H1 (cell line): ENCODE measurements around the gene THOC6. TPM values are rescaled to one million over a fixed set of nuclear protein-coding genes. Genes with fewer than 3 reads are reported as not detected.
A peak's percentile ranks its signal among the peaks of the same experiment; 100 is the strongest.

Experiments
- CTCF ChIA-PET: fragments of 300-600 bp; sonication (Branson Sonifier 250); formaldehyde crosslinking; loops from one replicate; lab custom pipeline; 2021; ENCODE audit not compliant: partially characterized antibody; lab: Charles Lee
- POLR2A ChIA-PET: fragments of 300-600 bp; sonication (Branson Sonifier 250); formaldehyde crosslinking; loops from one replicate; lab custom pipeline; 2021; ENCODE audit warnings: inconsistent platforms; ENCODE audit not compliant: partially characterized antibody; lab: Charles Lee
- DNase-seq, 2 experiments: peaks; one replicate each; pipeline versions ENCODE4 v3.0.0 to v3.0.0-alpha.2; 2010 to 2022; ENCODE audit warnings: low spot score in 2 of 2, low read depth in 1 of 2, mixed read lengths in 1 of 2
- FAIRE-seq: peaks from 2 replicates; lab custom pipeline; 2011; peaks lifted over from hg19 to GRCh38; lab: Jason Lieb, UNC
- H2AFZ ChIP-seq: 2 replicates; pipeline ENCODE4 v1.8.1; 2012; ENCODE audit warnings: low read length, inconsistent platforms
- H2AK5ac ChIP-seq: 2 replicates; pipeline ENCODE4 v1.6.1; 2013; ENCODE audit warnings: low read depth, low read length
- H2BK120ac ChIP-seq: replicated peaks from 2 replicates; pipeline ENCODE3; 2013; ENCODE audit warnings: low read depth, low read length, inconsistent platforms
- H2BK12ac ChIP-seq: 2 replicates; pipeline ENCODE4 v1.6.1; 2013; ENCODE audit warnings: low read depth, low read length
- H2BK15ac ChIP-seq: 2 replicates; pipeline ENCODE4 v1.6.1; 2013; ENCODE audit warnings: low read length
- H2BK20ac ChIP-seq: 2 replicates; pipeline ENCODE4 v1.6.1; 2013; ENCODE audit warnings: low read length
- H2BK5ac ChIP-seq: 2 replicates; pipeline ENCODE4 v1.6.1; 2013; ENCODE audit warnings: low read depth, low read length
- H3K14ac ChIP-seq: 2 replicates; pipeline ENCODE4 v1.6.1; 2013; ENCODE audit warnings: inconsistent platforms; ENCODE audit not compliant: insufficient read length
- H3K18ac ChIP-seq: 2 replicates; pipeline ENCODE4 v1.6.1; 2013; ENCODE audit warnings: low read length; ENCODE audit errors: extremely low read depth
- H3K23ac ChIP-seq: 2 replicates; pipeline ENCODE4 v1.6.1; 2013; ENCODE audit warnings: inconsistent platforms; ENCODE audit not compliant: insufficient read length
- H3K23me2 ChIP-seq: 2 replicates; pipeline ENCODE4 v1.6.1; 2013; ENCODE audit warnings: low read depth, low read length
- H3K27ac ChIP-seq: 2 replicates; pipeline ENCODE4 v1.6.1; 2011; ENCODE audit warnings: low read depth, low read length, inconsistent platforms
- H3K27me3 ChIP-seq, 4 experiments: replicated peaks in 1 of 4; 1 replicate in 1 of 4; 2 replicates in 3 of 4; pipeline versions ENCODE4 v1.6.1 to v1.8.1; 2011 to 2013; ENCODE audit warnings: low read length in 3 of 4, mild to moderate bottlenecking in 3 of 4, inconsistent platforms in 2 of 4, mixed read lengths in 2 of 4, moderate library complexity in 1 of 4; ENCODE audit not compliant: control insufficient read depth in 3 of 4, insufficient read depth in 3 of 4; ENCODE audit errors: extremely low read depth in 1 of 4
- H3K36me3 ChIP-seq, 4 experiments: 2 replicates each; pipeline versions ENCODE4 v1.6.1 to v1.8.1; 2011 to 2013; ENCODE audit warnings: mild to moderate bottlenecking in 4 of 4, low read length in 3 of 4, moderate library complexity in 2 of 4, control low read depth in 1 of 4, inconsistent platforms in 1 of 4; ENCODE audit not compliant: insufficient read depth in 4 of 4, control insufficient read depth in 2 of 4
- H3K4ac ChIP-seq: replicated peaks from 2 replicates; pipeline ENCODE3; 2013; ENCODE audit warnings: low read length, low read depth, mixed read lengths, inconsistent platforms; ENCODE audit not compliant: insufficient read length
- H3K4me1 ChIP-seq, 4 experiments: replicated peaks in 1 of 4; 1 replicate in 1 of 4; 2 replicates in 3 of 4; pipeline versions ENCODE4 v1.6.1 to v1.8.1; 2011 to 2013; ENCODE audit warnings: low read length in 3 of 4, inconsistent platforms in 2 of 4, mixed read lengths in 1 of 4; ENCODE audit not compliant: insufficient read depth in 4 of 4, control insufficient read depth in 3 of 4
- H3K4me2 ChIP-seq, 2 experiments: 2 replicates each; pipeline versions ENCODE4 v1.6.1 to v1.8.1; 2011 to 2013; ENCODE audit warnings: low read depth in 2 of 2, low read length in 2 of 2, control low read depth in 1 of 2, inconsistent platforms in 1 of 2, mild to moderate bottlenecking in 1 of 2; ENCODE audit not compliant: insufficient read depth in 1 of 2
- H3K4me3 ChIP-seq, 4 experiments: fragments of 200-600, 300-600 bp in 1 of 4; sonication (generic), shearing (Covaris generic), sonication (Bioruptor Twin) in 1 of 4; 2 replicates each; pipeline versions ENCODE4 v1.5.1 to v1.8.1; 2011 to 2016; ENCODE audit warnings: low read length in 4 of 4, low read depth in 3 of 4, control low read depth in 2 of 4, inconsistent platforms in 2 of 4, mild to moderate bottlenecking in 2 of 4, mixed read lengths in 1 of 4, moderate library complexity in 1 of 4; ENCODE audit not compliant: insufficient read depth in 2 of 4; ENCODE audit errors: extremely low read depth in 1 of 4
- H3K56ac ChIP-seq: replicated peaks from 2 replicates; pipeline ENCODE3; 2013; ENCODE audit warnings: low read depth, mild to moderate bottlenecking, mixed read lengths, low read length, inconsistent platforms; ENCODE audit not compliant: insufficient read length
- H3K79me1 ChIP-seq: 2 replicates; pipeline ENCODE4 v1.6.1; 2013; ENCODE audit warnings: low read depth, low read length, control low read depth
- H3K79me2 ChIP-seq, 2 experiments: 2 replicates each; pipeline versions ENCODE4 v1.6.1 to v1.8.1; 2012 to 2013; ENCODE audit warnings: low read length in 2 of 2, mild to moderate bottlenecking in 2 of 2, inconsistent platforms in 1 of 2; ENCODE audit not compliant: insufficient read depth in 2 of 2, control insufficient read depth in 1 of 2
- H3K9ac ChIP-seq, 4 experiments: replicated peaks in 1 of 4; 1 replicate in 1 of 4; 2 replicates in 3 of 4; pipeline versions ENCODE4 v1.6.1 to v1.8.1; 2011 to 2013; ENCODE audit warnings: low read depth in 3 of 4, low read length in 3 of 4, control low read depth in 2 of 4, mild to moderate bottlenecking in 2 of 4, moderate library complexity in 2 of 4, inconsistent platforms in 1 of 4; ENCODE audit errors: extremely low read depth in 1 of 4
- H3K9me3 ChIP-seq, 2 experiments: 2 replicates each; pipeline versions ENCODE4 v1.6.1 to v1.8.1; 2012 to 2013; ENCODE audit warnings: mild to moderate bottlenecking in 2 of 2, moderate library complexity in 2 of 2, control low read depth in 1 of 2, inconsistent platforms in 1 of 2, low read depth in 1 of 2, low read length in 1 of 2, mixed read lengths in 1 of 2; ENCODE audit not compliant: insufficient read depth in 2 of 2
- H4K20me1 ChIP-seq, 2 experiments: replicated peaks in 1 of 2; 2 replicates each; pipeline versions ENCODE3 to v1.8.1; 2011 to 2013; ENCODE audit warnings: inconsistent platforms in 2 of 2, low read length in 2 of 2, mild to moderate bottlenecking in 1 of 2; ENCODE audit not compliant: insufficient read depth in 2 of 2, control insufficient read depth in 1 of 2
- H4K5ac ChIP-seq: 2 replicates; pipeline ENCODE4 v1.6.1; 2013; ENCODE audit warnings: low read length, low read depth, mixed read lengths, inconsistent platforms; ENCODE audit not compliant: insufficient read length
- H4K8ac ChIP-seq: 2 replicates; pipeline ENCODE4 v1.8.0; 2013; ENCODE audit warnings: mild to moderate bottlenecking, moderate library complexity, low read length, inconsistent platforms; ENCODE audit not compliant: insufficient read depth; ENCODE audit errors: extremely low read depth
- H4K91ac ChIP-seq: replicated peaks from 2 replicates; pipeline ENCODE3; 2013; ENCODE audit warnings: low read length, mixed read lengths, inconsistent platforms; ENCODE audit not compliant: insufficient read length
- ASH2L ChIP-seq: fragments of 200-600, 300-600 bp; sonication (generic); IDR thresholded peaks from one replicate; pipeline ENCODE4 v1.7.1; 2017; ENCODE audit warnings: low read length
- BCL11A ChIP-seq, 2 experiments: IDR thresholded peaks; one replicate each; pipeline ENCODE4 v1.6.1; 2011; ENCODE audit warnings: low read depth in 2 of 2, low read length in 2 of 2, mild to moderate bottlenecking in 2 of 2
- CBX5 ChIP-seq: fragments of 300-800, 300-1000 bp; sonication (generic); IDR thresholded peaks from 2 replicates; pipeline ENCODE4 v1.7.1; 2016; ENCODE audit warnings: antibody characterized with exemption, low read length, low read depth
- EGR1 ChIP-seq: IDR thresholded peaks from 2 replicates; pipeline ENCODE4 v1.6.1; 2011; ENCODE audit warnings: low read depth, low read length, borderline replicate concordance
- JUN ChIP-seq: IDR thresholded peaks from 2 replicates; pipeline ENCODE4 v1.6.1; 2011; ENCODE audit warnings: low read depth, mild to moderate bottlenecking, improper control_type of control experiment, low read length
- KDM5A ChIP-seq: fragments of 200-600 bp; IDR thresholded peaks from 2 replicates; pipeline ENCODE4 v1.7.1; 2012; ENCODE audit warnings: mild to moderate bottlenecking, low read length, inconsistent platforms, mixed read lengths
- POLR2A ChIP-seq, 2 experiments: IDR thresholded peaks; 1 replicate in 1 of 2; 2 replicates in 1 of 2; pipeline ENCODE4 v1.6.1; 2011; ENCODE audit warnings: low read depth in 2 of 2, low read length in 2 of 2, mild to moderate bottlenecking in 2 of 2; ENCODE audit errors: control extremely low read depth in 1 of 2
- POLR2AphosphoS5 ChIP-seq: IDR thresholded peaks from 2 replicates; pipeline ENCODE4 v1.6.1; 2011; ENCODE audit warnings: low read depth, low read length
- POU5F1 ChIP-seq: IDR thresholded peaks from 2 replicates; pipeline ENCODE4 v1.6.1; 2011; ENCODE audit warnings: low read depth, mild to moderate bottlenecking, low read length, moderate library complexity
- RFX5 ChIP-seq: IDR thresholded peaks from 2 replicates; pipeline ENCODE4 v1.6.1; 2011; ENCODE audit warnings: low read depth, low read length, improper control_type of control experiment, borderline replicate concordance
- RNF2 ChIP-seq: fragments of 200-900, 300-1000 bp; sonication (generic); IDR thresholded peaks from 2 replicates; pipeline ENCODE4 v1.7.1; 2016; ENCODE audit warnings: borderline replicate concordance, low read depth, mild to moderate bottlenecking, antibody characterized with exemption, low read length; ENCODE audit not compliant: poor library complexity, severe bottlenecking; ENCODE audit errors: missing control alignments
- YY1 ChIP-seq: IDR thresholded peaks from 2 replicates; pipeline ENCODE4 v1.6.1; 2011; ENCODE audit warnings: low read depth, mild to moderate bottlenecking, low read length
- WGBS, 2 experiments: shearing (Covaris generic) in 1 of 2; methylation state at CpG; one replicate each; pipeline versions ENCODE4 v1.1.6 to v1.1.7; 2013 to 2015; ENCODE audit warnings: low lambda C conversion rate in 2 of 2, mixed read lengths in 2 of 2, inconsistent platforms in 1 of 2, low coverage in 1 of 2, missing lambda C conversion rate in 1 of 2; ENCODE audit not compliant: insufficient replicate concordance in 2 of 2, insufficient coverage in 1 of 2, insufficient read length in 1 of 2; ENCODE audit errors: extremely low coverage in 1 of 2, missing lambda C conversion rate in 1 of 2; 5-methylcytosine and 5-hydroxymethylcytosine counted together
- polyA plus RNA-seq, 7 experiments: library from polyadenylated mRNA; depleted of rRNA in 3 of 7; stranded (reverse) in 5 of 7; unstranded in 2 of 7; fragments of >200 nt in 5 of 7; fragments of 200-250 nt in 2 of 7; gene quantifications; 1 replicate in 5 of 7; 2 replicates in 1 of 7; 4 replicates in 1 of 7; pipeline versions ENCODE4 v1.2.1 to v1.2.3, GENCODE V29; 2011 to 2013; ENCODE audit warnings: missing spikeins in 2 of 7, mixed read lengths in 2 of 7
- total RNA-seq: library from RNA; stranded (reverse); fragmentation: NEBNext Ultra II Directional; extraction: Animal tissue kit (Norgen Biotek cat#: 25700); gene quantifications from 2 replicates; pipeline ENCODE4 v1.2.1, GENCODE V29; 2021

Gene THOC6
- total and polyA plus RNA-seq, 2 of the 8 experiments (the other 6 are each of a cell fraction or from before 2014, with no cell fraction given) = 78.5 to 111 TPM

- Histone ChIP-seq H2BK20ac (no peak overlapping the region), H3K4ac (no peak overlapping the region), H3K23ac (no peak overlapping the region), H4K8ac (peak overlapping the region; percentile 94; the same call in 1 of the 2 replicates), H3K14ac (no peak overlapping the region), H4K5ac (peak overlapping the region; percentile 7), H2AFZ (no peak overlapping the region), H3K4me1 (peaks cover 0 to 23% (median 21%) of the 10 kb centered on the region in 4 experiments; a peak in 6 of 7 replicates), H3K4me2 (peak overlapping the region; percentile 83 to 88), H3K56ac (no peak overlapping the region), H3K79me1 (no peaks in the 10 kb centered on the region), H3K27me3 (no peaks in the 10 kb centered on the region), H2BK12ac (peak overlapping the region; percentile 96; the same call in 1 of the 2 replicates), H2AK5ac (0 out of 2 replicates have a peak overlapping the region, but pooled peaks have one; percentile 10), H3K9ac (peak overlapping the region; percentile 46 to 89 (median 70); a peak in 6 of 7 replicates), H4K20me1 (peaks cover 5 to 23% of the 10 kb centered on the region in 2 experiments), H2BK120ac (no peak overlapping the region), H3K36me3 (peaks cover 0 to 19% (median 11%) of the 10 kb centered on the region in 4 experiments; a peak in 7 of 8 replicates), H3K27ac (peak overlapping the region; percentile 94), H3K9me3 (no peaks in the 10 kb centered on the region), H2BK5ac (peak overlapping the region; percentile 97), H2BK15ac (peak overlapping the region; percentile 61; the same call in 1 of the 2 replicates), H3K4me3 (peak overlapping the region; percentile 39 to 97 (median 94)), H3K23me2 (peaks cover 19% of the 10 kb centered on the region; the same call in 1 of the 2 replicates), H3K79me2 (peaks cover 0 to 4% of the 10 kb centered on the region in 2 experiments; a peak in 1 of 4 replicates), H3K18ac (peak overlapping the region; percentile 93; the same call in 1 of the 2 replicates), H4K91ac (peak overlapping the region; percentile 12)
- TF ChIP-seq CBX5 (no peak), KDM5A (no peak), BCL11A (IDR thresholded peaks at IDR 0.05; ENCODE audit: low read depth in 2 of 2, low read length in 2 of 2) (no peak), RNF2 (no peak), POLR2AphosphoS5 (peak; percentile 89), YY1 (no peak), RFX5 (no peak), EGR1 (no peak), JUN (no peak), POLR2A (IDR thresholded peaks at IDR 0.05; ENCODE audit: control extremely low read depth in 1 of 2, low read depth in 2 of 2, low read length in 2 of 2) (peak in 1 of 2 experiments; percentile 32; a peak in 1 of 3 replicates), POU5F1 (no peak), ASH2L (no peak)
- POLR2A ChIA-PET = interaction anchor here (0.8 to 35.7 kb wide), 12 partner anchors 6 to 105 kb away, joined by 3 to 1808 read pairs (median 53); partner anchors contain the start of genes BICDL2, CLDN6, CLDN9 and HCFC1R1
- FAIRE-seq (no peak), DNase-seq (no peak)
- CTCF ChIA-PET = interaction anchor here (1.2 to 23.8 kb wide), 7 partner anchors 8 to 75 kb away, joined by 3 to 639 read pairs (median 6); partner anchors contain the start of genes CLDN9 and ZSCAN10
- 4% methylated on average over 6 of the region's 6 CpGs; no CpG with 5 or more reads in 1 of the 2 experiments for WGBS, 2 experiments
These were observed 493 bp upstream of the THOC6 start for GRCh38 chr16:3023415-3023668.
